NCI-H446 (cell line): Measurements from ENCODE around the gene PKMYT1.
"Not testable (repeated sequence)": the region's sequence is repeated elsewhere in the genome, so short reads cannot be mapped to it uniquely, and the experiment has no call there.

Source experiments
- DNase-seq, 2 experiments: peaks; one replicate each; lab custom pipeline; 2025; lab: John Stamatoyannopoulos, UW

Gene PKMYT1

DNA sequence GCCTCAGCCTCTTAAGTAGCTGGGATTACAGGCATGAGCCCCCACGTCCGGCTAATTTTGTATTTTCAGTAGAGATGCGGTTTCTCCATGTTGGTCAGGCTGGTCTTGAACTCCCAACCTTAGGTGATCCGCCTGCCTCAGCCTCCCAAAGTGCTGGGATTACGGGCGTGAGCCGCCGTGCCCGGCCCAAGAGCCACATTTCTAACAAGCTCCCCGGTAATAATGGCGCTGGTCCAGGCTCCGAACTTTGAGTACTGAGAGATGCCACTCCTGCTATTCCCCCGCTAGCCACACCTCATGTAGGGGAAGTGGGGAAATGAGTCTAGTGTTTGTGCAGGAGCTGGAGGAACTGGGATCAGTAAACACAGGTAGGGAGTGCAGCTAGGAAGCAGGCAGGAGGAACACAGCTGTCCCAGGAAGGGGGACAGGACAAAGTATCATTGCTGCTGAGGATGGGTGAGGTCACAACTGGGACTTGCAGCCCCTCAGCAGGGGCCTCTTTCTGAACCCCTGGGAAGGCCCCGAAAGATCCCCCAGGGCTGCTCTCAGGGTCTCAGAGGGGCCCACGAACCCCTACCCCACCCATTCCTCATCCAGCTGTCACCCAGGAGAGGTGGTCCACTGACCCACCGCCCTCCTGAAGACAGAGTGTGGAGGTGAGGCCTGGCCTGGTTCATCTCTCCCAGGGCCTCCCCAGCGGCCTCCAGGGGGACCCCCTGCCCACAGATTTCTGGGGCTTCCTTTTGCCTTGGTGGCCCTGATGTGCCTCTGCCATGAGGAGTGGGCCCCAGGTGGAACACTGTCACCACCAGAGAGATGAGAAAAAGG is 19.8 kb downstream of the PKMYT1 start:
- no peak for DNase-seq

DNA sequence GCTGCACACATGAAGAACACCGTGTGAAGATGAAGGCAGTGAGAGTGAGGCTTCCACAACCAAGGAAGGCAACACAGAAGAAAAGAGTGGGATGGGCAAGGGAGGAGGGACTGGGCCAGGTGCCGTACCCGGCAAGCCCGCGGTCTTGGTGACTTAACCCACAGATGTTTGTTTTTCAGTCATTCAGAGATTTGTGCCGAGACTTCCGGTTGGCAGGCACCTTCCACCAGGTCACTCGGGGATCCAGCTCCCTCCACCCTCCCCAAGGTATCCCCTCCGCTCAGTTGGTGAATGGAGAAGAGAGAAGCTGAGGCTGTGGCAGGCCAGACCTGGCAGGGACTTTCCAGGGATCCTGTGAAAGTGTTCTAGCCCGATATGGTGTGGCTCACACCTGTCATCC is 21.0 kb downstream of the PKMYT1 start:
- no peak for DNase-seq

DNA sequence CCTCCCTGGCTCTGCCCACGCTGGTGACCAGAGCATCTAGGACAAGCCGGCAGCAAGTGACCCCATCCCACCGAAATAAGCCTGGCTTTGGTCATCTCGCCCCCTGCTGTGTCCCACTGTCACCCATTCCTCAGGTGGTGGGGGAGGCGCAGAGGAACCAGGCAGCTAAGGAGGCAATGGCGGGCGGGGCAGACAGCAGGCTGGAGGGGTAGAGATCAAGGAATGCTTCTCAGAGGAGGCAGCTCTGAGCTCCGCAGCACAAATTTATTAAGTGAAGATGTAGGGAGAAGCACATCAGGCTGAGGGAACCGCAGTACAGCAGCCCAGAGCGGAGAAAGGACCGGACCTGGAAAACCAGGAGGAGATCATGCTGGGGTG is 23.7 kb downstream of the PKMYT1 start:
- DNase-seq = no peak

DNA sequence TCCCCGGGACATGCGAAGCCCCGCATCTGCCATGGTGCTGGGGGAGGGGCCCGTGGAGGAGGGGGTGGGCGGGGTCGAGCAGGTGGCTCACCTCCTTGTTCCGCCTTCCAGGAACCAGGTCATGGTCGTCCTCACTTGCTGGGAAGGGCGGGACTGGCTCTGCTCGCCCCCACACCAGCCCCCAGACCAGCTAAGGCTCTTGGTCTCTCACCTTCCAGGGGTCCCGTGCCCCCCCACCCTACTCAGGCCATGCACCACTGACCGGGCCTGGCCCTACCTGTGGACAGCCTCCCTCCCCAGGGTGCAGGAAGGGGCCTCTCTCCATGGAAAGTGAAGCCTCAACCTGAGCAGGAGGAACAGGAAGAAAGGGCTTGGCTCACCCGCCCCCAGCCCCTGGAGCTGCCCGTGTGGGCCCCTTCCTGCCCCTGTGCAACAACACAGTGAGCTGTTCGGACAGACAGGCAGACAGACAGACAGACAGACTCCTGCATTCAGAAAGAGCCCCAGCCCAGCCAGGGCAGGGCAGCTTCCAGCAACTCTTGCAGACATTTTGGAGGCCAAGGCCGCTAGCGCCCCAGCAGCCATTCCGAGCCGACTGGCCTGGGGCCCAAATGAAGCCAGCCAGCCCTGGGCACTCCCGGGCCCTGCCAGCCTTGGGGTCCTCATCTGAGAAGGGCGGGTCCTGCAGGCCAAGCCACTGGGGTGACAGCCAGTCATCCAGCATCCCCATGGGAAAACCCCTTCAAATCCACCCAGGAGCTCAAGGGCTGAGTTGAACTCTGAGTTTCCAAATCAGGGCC is 24.3 kb downstream of the PKMYT1 start:
- DNase-seq = no peak

DNA sequence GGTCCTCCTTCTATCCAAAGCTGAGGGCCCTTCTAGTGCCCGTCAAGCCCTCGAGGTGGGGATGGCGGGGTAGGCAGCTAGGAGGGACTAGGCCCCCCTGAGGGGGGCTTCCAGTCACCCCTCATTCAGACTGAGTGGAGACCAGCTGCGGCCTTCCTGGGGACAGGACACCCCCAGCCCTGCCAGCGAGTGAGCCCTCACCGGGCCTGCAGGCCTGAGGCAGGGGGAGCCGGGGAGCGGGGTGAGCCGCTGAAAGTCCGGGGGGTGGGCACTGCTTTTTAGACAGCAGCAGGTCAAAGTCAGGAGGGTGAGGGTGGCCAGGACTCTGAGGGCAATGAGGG is 24.8 kb downstream of the PKMYT1 start:
- DNase-seq = no peak

DNA sequence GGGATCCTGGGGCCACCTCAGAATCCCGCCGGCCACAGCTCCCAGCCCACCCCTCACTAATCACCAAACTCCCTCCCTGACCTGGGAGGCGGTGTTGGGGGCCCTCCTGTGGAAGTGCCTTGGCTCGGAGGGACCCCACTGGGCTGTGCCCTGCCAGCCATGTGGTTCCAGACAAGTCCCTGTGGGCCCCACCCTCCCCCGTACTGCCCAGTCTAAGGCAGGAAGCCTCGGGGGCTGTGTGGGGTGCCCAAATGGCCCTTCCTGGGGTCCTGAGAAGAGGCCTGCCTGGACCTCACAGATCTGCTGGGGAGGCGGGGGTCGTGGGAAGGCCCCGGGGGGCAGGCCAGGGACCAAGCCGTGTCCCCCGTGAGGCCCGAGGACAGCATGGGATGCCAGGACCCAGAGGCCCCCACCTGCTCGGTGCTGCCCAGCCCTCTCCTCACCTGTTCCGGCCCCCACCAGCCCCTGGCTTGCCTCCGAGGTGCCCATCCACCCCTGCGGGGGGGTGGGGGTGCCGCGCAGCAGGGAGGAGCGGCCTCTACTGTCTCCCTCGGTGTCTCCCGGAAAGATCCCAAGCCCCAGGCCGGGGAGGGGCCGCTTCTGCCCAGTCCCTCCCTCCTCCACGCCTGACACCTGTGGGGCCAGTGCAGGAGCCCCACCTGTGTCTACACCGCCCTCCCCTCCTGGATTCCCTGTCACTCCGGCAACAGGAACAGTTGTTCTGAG is 25.4 kb downstream of the PKMYT1 start:
- no peak for DNase-seq

DNA sequence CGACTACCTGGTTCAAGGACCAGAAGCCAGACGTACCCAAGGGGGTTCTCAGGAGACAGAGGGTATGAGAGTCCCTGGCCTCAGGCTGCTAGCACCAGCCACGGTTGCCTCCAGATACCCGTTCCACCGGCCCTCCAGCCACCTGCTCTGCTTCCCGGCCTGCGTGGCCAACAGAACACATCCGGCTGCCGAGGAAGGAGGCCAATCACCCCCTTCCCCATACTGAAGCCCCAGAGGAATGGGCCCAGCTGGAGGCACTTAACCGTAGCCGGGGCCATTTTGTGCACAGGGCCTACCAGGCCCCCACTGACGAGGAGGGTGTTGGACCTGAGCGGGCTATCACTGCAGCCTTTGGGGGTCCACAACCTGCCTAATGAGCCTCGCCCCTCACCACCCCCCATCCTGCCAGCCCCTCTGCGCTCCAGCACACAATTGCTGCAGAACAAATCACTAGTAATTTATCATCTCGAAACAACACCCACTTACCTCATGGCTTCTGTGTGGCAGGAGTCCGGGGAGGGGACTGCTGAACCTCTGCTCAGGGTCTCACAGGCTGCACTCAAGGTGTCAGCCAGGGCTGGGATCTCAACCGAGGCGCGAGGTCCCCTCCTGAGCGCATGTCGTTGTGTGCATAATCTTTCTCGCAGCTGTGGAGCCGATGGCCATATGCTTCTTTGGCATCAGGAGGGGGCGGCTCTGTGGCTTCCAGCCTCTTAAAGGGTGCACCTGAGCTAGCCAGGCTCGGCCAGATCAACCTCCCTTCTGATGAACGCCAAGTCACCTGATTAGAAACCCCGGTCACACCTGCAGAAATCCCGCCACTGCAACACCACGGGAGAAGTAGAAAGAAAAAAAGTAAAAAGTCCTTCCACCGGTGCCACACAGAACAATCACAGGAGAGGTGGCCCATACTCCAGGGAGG is 26.3 kb downstream of the PKMYT1 start:
- no peak for DNase-seq

DNA sequence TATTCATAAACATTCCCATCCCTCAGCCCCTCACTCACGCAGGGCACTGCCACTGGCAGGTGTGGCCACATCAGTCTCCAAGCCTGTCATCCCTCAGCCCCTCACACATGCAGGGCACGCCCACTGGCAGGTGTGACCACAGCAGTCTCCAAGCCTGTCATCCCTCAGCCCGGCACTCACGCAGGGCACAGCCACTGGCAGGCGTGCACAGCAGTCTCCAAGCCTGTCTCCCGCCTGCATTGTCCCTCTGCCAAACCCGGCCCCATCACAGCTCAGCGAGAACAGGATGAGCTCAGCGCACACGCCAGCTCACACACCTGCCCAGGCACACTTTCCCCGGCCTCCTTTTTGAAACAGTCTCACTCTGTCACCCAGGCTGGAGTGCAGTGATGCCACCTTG is 27.6 kb downstream of the PKMYT1 start:
- DNase-seq = no peak

DNA sequence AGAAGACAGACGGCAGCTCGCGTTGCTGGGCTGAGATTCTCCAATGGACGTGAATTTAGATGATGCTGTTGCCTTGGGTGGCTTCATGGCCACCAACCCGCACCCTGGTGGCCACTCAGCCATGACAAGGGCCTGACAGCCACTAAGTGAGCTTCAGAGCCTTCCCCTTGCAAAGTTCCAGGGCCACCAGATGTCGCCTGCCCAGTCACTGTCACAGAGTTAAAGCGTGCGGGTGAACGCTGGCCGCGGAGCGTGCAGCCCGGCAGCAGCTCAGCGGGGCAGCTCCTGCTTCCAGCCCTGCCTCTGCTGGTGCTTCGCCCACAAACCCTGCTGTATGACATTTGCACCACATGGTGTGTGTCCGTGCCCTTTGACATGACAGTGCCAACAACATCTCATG is 29.5 kb downstream of the PKMYT1 start:
- DNase-seq = no peak

DNA sequence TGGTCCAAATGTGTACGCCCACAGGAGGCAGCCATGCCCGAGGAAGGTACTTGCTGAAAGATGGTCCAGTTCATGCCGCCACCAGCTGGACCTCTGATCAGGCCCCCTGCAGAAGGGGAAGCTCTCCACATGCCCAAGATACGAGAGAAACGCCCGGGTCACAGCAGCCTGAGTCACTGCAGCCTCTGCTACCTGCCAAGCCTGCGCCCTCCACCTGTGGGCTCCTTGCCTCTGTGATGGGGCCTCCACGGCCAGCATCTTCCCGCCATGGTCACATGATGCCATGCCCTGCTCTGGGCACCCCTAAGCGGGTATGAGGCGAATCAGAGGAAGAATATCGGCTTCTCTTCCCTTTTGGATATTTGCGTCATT is 29.9 kb downstream of the PKMYT1 start:
- DNase-seq = no peak

DNA sequence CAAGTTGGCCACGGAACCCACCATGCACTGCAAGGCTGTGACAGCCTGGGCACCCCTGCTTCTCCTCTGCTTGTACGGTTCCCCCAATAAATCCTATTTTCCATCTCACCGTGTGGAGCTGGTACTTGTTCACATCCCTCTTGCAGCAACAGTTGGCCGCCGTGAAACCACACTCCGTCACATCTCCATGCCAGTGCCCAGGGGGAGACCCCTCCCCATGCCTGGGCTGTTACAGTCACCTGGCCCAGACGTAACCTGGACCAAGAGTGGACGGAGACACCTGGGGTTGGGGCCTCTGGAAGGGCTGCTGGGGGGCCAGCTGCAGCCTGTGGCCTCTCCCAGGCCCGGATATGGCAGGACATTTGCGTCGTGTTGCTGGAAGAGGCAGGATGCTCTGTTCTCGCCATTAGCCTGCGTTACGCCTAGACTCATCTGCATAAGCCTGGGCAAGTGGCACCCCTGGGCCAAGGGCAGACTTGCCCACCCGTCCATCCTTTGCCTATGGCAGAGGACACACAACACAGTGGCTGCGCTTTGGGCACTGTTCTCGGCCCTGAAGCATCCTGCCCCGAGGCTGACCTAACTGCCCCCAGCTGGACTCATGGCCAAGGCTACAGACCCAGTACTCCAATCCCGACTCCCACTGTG is 30.4 kb downstream of the PKMYT1 start:
- no peak for DNase-seq

DNA sequence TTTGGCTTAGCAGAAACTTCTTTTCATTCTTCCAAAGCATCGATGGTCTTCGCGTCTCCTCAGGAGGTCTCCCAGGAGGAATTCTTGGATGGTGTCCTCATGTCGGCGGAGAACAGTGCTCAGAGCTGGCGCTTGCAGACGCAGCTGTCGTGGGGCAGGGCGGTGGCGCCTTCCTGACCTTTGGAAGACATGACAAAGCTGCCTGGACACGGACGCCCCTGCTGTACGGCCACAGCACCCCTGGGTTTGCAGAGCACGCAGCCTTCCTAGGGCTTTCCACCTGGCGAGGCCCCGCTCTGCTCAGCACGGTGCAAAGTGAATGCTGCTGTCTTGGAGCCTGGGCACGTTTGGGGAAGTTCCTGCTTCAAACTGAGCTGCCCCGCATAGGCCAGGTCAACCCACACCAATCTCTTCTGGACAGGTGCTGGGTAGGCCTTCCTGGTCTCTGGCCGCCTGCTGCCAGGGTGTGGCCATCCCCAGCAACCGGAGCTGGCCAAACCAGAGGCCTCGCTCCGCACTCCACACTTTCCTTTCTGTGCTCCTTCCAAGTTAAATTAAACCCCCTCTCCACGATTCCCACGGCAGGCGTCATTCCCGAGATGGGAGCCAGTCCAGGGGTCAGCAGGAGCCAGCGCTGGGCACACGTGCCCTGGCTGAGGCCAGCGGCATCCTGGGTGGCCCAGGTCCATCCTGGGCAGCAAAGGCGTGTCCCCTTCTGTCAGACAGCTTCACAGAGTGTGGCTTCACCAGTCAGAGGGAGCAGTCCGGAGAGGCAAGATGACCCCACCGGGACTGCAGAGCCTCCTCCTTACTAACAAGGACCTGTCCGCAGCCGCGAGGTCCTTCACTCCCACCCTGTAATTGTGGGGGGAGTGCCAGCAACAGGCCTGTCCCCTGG is 31.2 kb downstream of the PKMYT1 start:
- DNase-seq = no peak

DNA sequence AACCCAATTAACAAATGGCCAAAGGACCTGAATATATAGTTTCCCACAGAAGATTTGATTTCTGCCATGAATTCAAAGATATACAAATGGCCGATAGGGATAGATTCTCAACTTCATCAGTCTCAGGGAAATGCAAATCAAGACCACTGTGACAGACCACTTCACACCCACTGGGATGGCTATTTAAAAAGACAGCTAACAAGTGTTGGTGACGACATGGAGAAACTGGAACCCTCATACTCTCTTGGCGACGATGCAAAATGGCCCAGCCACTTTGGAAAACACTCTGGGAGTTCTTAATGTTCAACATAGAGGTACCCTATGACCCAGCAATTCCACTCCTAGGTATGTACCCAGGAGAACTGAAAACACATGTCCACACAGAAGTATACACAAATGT is 33.6 kb downstream of the PKMYT1 start:
- no peak for DNase-seq

DNA sequence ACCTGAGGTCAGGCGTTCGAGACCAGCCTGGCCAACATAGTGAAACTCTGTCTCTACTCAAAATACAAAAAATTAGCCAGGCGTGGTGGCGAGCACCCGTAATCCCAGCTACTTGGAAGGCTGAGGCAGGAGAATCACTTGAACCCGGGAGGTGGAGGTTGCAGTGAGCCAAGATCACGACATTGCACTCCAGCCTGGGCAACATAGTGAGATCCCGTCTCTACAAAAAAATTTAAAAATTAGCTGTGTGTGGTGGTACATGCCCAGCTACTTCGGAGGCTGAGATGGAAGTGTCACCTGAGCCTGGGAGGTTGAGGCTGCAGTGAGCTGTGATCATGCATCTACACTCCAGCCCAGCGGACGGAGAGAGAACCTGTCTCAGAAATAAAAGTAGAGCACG is 36.5 kb downstream of the PKMYT1 start:
- not testable (repeated sequence) for DNase-seq

DNA sequence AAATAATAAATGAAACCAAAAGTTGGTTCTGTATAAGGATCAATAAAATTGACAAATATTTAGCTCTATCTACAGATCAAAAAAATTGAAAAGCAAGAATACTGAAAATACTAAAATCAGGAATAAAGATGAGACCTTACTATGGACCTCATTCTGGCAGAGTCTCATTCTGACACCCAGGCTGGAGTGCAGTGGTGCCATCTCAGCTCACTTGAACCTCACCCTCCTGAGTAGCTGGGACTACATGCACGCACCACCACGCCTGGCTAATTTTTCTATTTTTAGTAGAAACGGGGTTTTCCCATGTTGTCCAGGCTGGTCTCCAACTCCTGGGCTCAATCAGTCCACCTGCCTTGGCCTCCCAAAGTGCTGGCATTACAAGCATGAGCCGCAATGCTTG is 38.2 kb downstream of the PKMYT1 start:
- DNase-seq = no peak

DNA sequence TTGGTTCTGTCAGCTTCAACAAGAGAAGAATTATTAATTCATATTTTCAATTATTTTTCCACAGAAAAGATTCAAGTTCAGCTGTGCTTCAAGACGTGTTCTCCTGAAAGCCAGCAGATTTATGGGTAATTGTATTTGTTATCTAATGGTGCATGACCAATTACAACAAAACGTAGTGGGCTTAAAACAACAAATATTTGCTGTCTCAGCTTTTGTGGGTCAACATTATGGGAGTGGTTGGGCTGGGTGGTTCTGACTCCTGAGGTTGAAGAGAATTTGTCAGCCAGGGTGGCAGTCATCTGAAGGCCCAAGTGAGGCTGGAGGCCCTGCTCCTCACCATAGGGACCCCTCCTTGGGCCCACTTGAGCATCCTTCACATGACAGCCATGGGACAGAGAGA is 40.3 kb downstream of the PKMYT1 start:
- no peak for DNase-seq

DNA sequence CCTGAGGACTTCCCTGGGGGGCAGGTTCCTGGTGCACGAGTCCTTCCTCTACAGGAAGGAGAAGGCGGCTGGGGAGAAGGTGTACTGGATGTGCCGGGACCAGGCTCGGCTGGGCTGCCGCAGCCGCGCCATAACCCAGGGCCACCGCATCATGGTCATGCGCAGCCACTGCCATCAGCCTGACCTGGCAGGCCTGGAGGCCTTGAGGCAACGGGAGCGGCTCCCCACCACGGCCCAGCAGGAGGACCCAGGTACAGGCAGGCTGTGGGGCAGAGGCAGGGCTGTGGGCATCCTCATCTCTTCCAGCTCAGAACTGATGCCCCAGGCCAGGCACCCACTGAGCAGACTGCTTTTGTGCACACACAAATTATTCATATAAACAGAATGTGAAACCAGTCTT is 42.0 kb downstream of the PKMYT1 start:
- DNase-seq = no peak

DNA sequence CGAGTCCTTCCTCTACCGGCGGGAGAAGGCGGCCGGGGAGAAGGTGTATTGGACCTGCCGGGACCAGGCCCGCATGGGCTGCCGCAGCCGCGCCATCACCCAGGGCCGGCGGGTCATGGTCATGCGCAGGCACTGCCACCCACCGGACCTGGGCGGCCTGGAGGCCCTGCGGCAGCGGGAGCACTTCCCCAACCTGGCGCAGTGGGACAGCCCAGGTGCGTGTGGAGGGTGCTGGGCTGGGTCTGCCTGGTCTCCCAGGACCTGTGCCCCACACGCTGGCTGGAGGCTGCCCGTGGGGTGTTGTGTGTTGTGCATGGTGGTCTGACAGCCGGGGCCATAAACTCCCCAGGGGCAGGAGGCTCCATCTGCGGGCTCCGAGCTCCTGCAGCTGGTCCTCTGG is 43.1 kb downstream of the PKMYT1 start:
- no peak for DNase-seq

DNA sequence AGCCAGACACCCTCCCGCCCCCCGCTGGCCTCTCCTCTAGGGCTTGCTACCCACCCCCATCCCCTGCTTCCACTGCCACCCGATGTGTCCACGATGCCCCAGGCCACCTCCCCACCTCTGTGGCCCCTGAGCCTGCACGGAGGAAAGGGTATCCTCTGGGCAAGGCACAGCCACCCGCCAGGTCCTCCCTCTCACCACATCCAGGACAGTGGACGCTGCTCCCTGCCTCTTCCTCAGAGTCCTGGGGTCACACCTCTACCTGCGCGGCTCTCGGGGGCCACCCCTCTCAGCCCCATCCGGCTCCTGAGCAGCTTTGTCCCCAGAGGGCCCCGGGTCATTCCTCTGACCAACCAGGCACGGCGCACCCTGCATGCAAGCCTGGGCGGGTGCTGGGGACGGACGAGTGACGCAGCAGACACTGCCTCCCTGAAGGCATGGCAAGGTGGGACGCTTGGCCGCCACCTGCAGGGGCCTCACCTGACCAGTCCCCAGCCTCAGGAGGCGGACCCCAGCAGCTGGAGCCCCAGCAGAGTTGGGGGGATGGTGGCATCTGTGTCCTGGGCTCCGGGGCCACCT is 43.7 kb downstream of the PKMYT1 start:
- no peak for DNase-seq

DNA sequence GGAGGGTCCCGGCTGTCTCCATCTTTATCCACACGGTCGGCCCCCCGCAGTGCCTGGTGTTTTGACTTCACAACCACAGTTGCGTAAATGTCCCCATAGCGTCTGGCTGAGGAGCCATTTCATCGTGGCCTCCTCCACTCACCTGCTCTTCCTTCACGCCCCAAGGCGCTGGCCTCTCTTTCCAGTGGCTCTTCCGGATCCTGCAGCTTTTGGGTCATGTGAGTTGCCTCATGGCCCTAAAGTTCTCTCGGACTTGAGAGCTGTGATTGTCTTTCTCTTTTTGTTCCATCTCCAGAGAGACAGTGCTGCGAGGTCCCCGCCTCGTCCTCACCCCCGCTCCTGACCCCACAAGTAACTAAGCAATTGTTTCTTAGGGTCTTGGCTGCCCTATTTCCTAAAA is 45.8 kb downstream of the PKMYT1 start:
- DNase-seq = no peak
